GM20431 (cell line): ENCODE measurements around the gene EVL.

ENCODE experiments used
- in situ Hi-C: fragments of 300-500 bp; cut with MseI, MboI; formaldehyde crosslinking; loops from one replicate; pipeline ENCODE4 v1.15.0; 2020; ENCODE audit warnings: low sequenced_read_pairs; ENCODE audit not compliant: unreplicated experiment

Gene EVL

GRCh38 chr14:100141098-100141497 is 75.9 kb downstream of the EVL start:
- in situ Hi-C loops, result no loop called here

- in situ Hi-C loops, result no loop called here
These were observed 77.1 kb downstream of the EVL start for GRCh38 chr14:100142073-100143040.

GRCh38 chr14:100143523-100143922 is 78.3 kb downstream of the EVL start:
- in situ Hi-C loops, result no loop called here

- in situ Hi-C loops, result no loop called here
These were observed 78.7 kb downstream of the EVL start for GRCh38 chr14:100143934-100144333.

GRCh38 chr14:100144645-100144995 is 79.4 kb downstream of the EVL start:
- in situ Hi-C loops, result no loop called here

- in situ Hi-C loops, result no loop called here
These were observed 79.9 kb downstream of the EVL start for GRCh38 chr14:100144996-100145646.

- in situ Hi-C loops, result no loop called here
These were observed 80.7 kb downstream of the EVL start for GRCh38 chr14:100145682-100146464.

GRCh38 chr14:100146531-100147091 is 81.4 kb downstream of the EVL start:
- in situ Hi-C loops, result no loop called here

GRCh38 chr14:100147181-100147631 is 82.0 kb downstream of the EVL start:
- in situ Hi-C loops, result no loop called here

GRCh38 chr14:100147691-100148464 is 82.7 kb downstream of the EVL start:
- in situ Hi-C loops, result no loop called here

GRCh38 chr14:100148837-100149731 is 83.9 kb downstream of the EVL start:
- in situ Hi-C loops, result no loop called here

GRCh38 chr14:100149851-100150611 is 84.8 kb downstream of the EVL start:
- in situ Hi-C loops, result no loop called here

- in situ Hi-C loops, result no loop called here
These were observed 85.8 kb downstream of the EVL start for GRCh38 chr14:100150932-100151587.

GRCh38 chr14:100152091-100152490 is 86.9 kb downstream of the EVL start:
- in situ Hi-C loops, result no loop called here

GRCh38 chr14:100153560-100153959 is 88.3 kb downstream of the EVL start:
- in situ Hi-C loops, result no loop called here

GRCh38 chr14:100155049-100155621 is 89.9 kb downstream of the EVL start:
- in situ Hi-C loops, result no loop called here
